PC-3 (cell line): ENCODE results near the gene C1QTNF5. TPM values are rescaled to one million over a fixed set of nuclear protein-coding genes. Genes with fewer than 3 reads are reported as not detected.

Experiments used
- ATAC-seq: fragments of 200-7000 bp; cut with Tn5 transposase; 2 replicates; pipeline ENCODE4 v1.9.1; 2020; ENCODE audit warnings: mild to moderate bottlenecking, moderate library complexity
- BruUV-seq: library from RNA; stranded (reverse); fragments of 400-500 nt; replicated peaks from 2 replicates; lab custom pipeline; 2021; lab: Mats Ljungman, UMichigan
- CTCF ChIA-PET: fragments of 300-600 bp; sonication (Branson Sonifier 250); formaldehyde crosslinking; loops from one replicate; lab custom pipeline; 2022; ENCODE audit warnings: antibody characterized with exemption; lab: Charles Lee
- POLR2A ChIA-PET: fragments of 300-600 bp; sonication (Branson Sonifier 250); formaldehyde crosslinking; loops from one replicate; lab custom pipeline; 2022; ENCODE audit warnings: antibody characterized with exemption; ENCODE audit not compliant: unreplicated experiment; lab: Charles Lee
- DNase-seq: peaks from one replicate; pipeline ENCODE4 v3.0.0-alpha.2; 2015
- H2AFZ ChIP-seq: fragments of 300-600 bp; sonication (generic); 2 replicates; pipeline ENCODE4 v1.6.0; 2016; ENCODE audit warnings: antibody characterized with exemption, low read length
- H3F3A ChIP-seq: fragments of 300-600 bp; sonication (generic); one replicate; pipeline ENCODE4 v1.6.0; 2017; ENCODE audit warnings: antibody characterized with exemption, low read length, control low read depth, mild to moderate bottlenecking; ENCODE audit not compliant: unreplicated experiment
- H3K27ac ChIP-seq: fragments of 300-600 bp; sonication (generic); 2 replicates; pipeline ENCODE4 v1.5.1; 2016; ENCODE audit warnings: mild to moderate bottlenecking, low read length
- H3K27me3 ChIP-seq: fragments of 300-600 bp; sonication (generic); 2 replicates; pipeline ENCODE4 v1.6.1; 2016; ENCODE audit warnings: low read length, mixed read lengths
- H3K36me3 ChIP-seq: fragments of 300-600 bp; sonication (generic); 2 replicates; pipeline ENCODE4 v1.6.1; 2016; ENCODE audit warnings: low read depth, mixed run types, low read length, mixed read lengths
- H3K4me1 ChIP-seq: fragments of 300-600 bp; sonication (generic); 2 replicates; pipeline ENCODE4 v1.5.1; 2016; ENCODE audit warnings: low read length; ENCODE audit not compliant: insufficient read depth
- H3K4me2 ChIP-seq: fragments of 300-600 bp; sonication (generic); 2 replicates; pipeline ENCODE4 v1.6.0; 2016; ENCODE audit warnings: low read length
- H3K4me3 ChIP-seq: fragments of 300-600 bp; sonication (generic); 2 replicates; pipeline ENCODE4 v1.5.1; 2016; ENCODE audit warnings: mild to moderate bottlenecking, low read length, mixed read lengths
- H3K79me2 ChIP-seq: fragments of 300-600 bp; sonication (generic); 2 replicates; pipeline ENCODE4 v1.6.1; 2017; ENCODE audit warnings: low read length, mixed read lengths
- H3K9ac ChIP-seq: fragments of 300-600 bp; sonication (generic); 2 replicates; pipeline ENCODE4 v1.6.0; 2016; ENCODE audit warnings: mild to moderate bottlenecking, low read length
- H3K9me2 ChIP-seq: fragments of 300-600 bp; sonication (generic); replicated peaks from 2 replicates; pipeline ENCODE4 v1.6.1; 2016; ENCODE audit warnings: mixed run types, low read length, mixed read lengths
- H3K9me3 ChIP-seq: fragments of 300-600 bp; sonication (generic); 2 replicates; pipeline ENCODE4 v1.6.1; 2016; ENCODE audit warnings: low read length, mixed read lengths
- H4K20me1 ChIP-seq: fragments of 300-600 bp; sonication (generic); 2 replicates; pipeline ENCODE4 v1.6.1; 2016; ENCODE audit warnings: low read length, mixed read lengths
- CTCF ChIP-seq: fragments of 300-600 bp; sonication (generic); conservative IDR thresholded peaks from 2 replicates; pipeline ENCODE4 v1.5.1; 2017; ENCODE audit warnings: antibody characterized with exemption, low read depth, mild to moderate bottlenecking, low read length
- EZH2 ChIP-seq: fragments of 300-600 bp; sonication (generic); IDR thresholded peaks from one replicate; pipeline ENCODE4 v1.6.1; 2017; ENCODE audit warnings: antibody characterized with exemption, mild to moderate bottlenecking, low read length; ENCODE audit not compliant: unreplicated experiment
- EZH2phosphoT487 ChIP-seq: fragments of 300-600 bp; sonication (generic); IDR thresholded peaks from 2 replicates; pipeline ENCODE4 v1.6.1; 2018; ENCODE audit warnings: mild to moderate bottlenecking, antibody characterized with exemption, low read length, borderline replicate concordance
- intact Hi-C: fragments of 100-400 bp; cut with micrococcal nuclease; formaldehyde crosslinking; loops from 2 replicates; pipeline ENCODE4 v1.9.0; 2023
- total RNA-seq: library from RNA; depleted of rRNA; stranded (reverse); fragments of >200 nt; gene quantifications from 2 replicates; pipeline ENCODE4 v1.2.3, GENCODE V29; 2014

Gene C1QTNF5
- total RNA-seq, 1 experiment from 2014 or later: 2.0 TPM

GRCh38 chr11:119322921-119323531 is 17.7 kb downstream of the C1QTNF5 start:
- no peaks in the 10 kb centered on the region for H3K36me3 ChIP-seq
- no peak for DNase-seq
- H3K27ac ChIP-seq: no peak overlapping the region
- peak overlapping the region; percentile 97; the same call in 1 of the 2 replicates for H2AFZ ChIP-seq
- H3K27me3 ChIP-seq: no peaks in the 10 kb centered on the region
- no peak for ATAC-seq
- no peak overlapping the region for H3K4me2 ChIP-seq
- H3K79me2 ChIP-seq: no peaks in the 10 kb centered on the region
- H3F3A ChIP-seq: no peaks in the 10 kb centered on the region
- H3K4me1 ChIP-seq: peaks cover 27% of the 10 kb centered on the region
- ChIA-PET CTCF (interaction anchor here (0.6 to 1.6 kb wide), 2 partner anchors 15 to 17 kb away, joined by 3 to 21 read pairs; no protein-coding TSS in a partner anchor), POLR2A (interaction anchor here (0.5 kb wide), 1 partner anchor 1072 kb away, joined by 7 read pairs; no protein-coding TSS in a partner anchor)
- no TSS peak for BruUV-seq
- H3K9me2 ChIP-seq: no peaks in the 10 kb centered on the region
- intact Hi-C loops: loop anchor here (1.0 to 10.0 kb wide), 3 partner anchors 11 to 158 kb away; partner anchors contain the start of genes CBL, NLRX1 and RNF26
- no peak for TF ChIP-seq EZH2phosphoT487
- TF ChIP-seq CTCF: no peak
- TF ChIP-seq EZH2: no peak
- H3K9ac ChIP-seq: no peak overlapping the region
- no peaks in the 10 kb centered on the region for H3K9me3 ChIP-seq
- H4K20me1 ChIP-seq: no peaks in the 10 kb centered on the region
- H3K4me3 ChIP-seq: no peak overlapping the region

GRCh38 chr11:119322360-119322739 is 18.3 kb downstream of the C1QTNF5 start:
- BruUV-seq: no TSS peak
- Histone ChIP-seq H3K4me3 (peak overlapping the region; percentile 68), H3K4me2 (peak overlapping the region; percentile 91)

More at GRCh38 chr11:119322360-119322739, 18.3 kb downstream of the C1QTNF5 start:
- Histone ChIP-seq H3K27ac (no peak overlapping the region), H3K36me3 (no peaks in the 10 kb centered on the region), H3K9me3 (no peaks in the 10 kb centered on the region), H3K4me1 (peaks cover 34% of the 10 kb centered on the region), H3K79me2 (no peaks in the 10 kb centered on the region), H3K27me3 (no peaks in the 10 kb centered on the region), H3F3A (no peaks in the 10 kb centered on the region), H2AFZ (peak overlapping the region; percentile 97), H4K20me1 (no peaks in the 10 kb centered on the region), H3K9ac (peak overlapping the region; percentile 13; the same call in 1 of the 2 replicates), H3K9me2 (no peaks in the 10 kb centered on the region)
- DNase-seq (peak; percentile 48), ATAC-seq (peak; percentile 34)
- intact Hi-C loops: loop anchor here (5.0 to 10.0 kb wide), 2 partner anchors 115 to 158 kb away; partner anchors contain the start of genes CBL and NLRX1
- no peak for TF ChIP-seq EZH2phosphoT487
- no peak for TF ChIP-seq EZH2
- TF ChIP-seq CTCF: no peak
- CTCF ChIA-PET: interaction anchor here (0.6 to 1.6 kb wide), 5 partner anchors 16 to 257 kb away, joined by 3 to 21 read pairs (median 3); no protein-coding TSS in a partner anchor
- POLR2A ChIA-PET: interaction anchor here (0.5 to 0.6 kb wide), 2 partner anchors 14 to 1073 kb away, joined by 5 to 7 read pairs; no protein-coding TSS in a partner anchor
